Neural progenitor cell (in vitro differentiated cells): ENCODE measurements around the gene MDM4.

ENCODE experiments used
- CTCF ChIP-seq: fragments of 200-600 bp; sonication (generic); IDR thresholded peaks from 2 replicates; pipeline ENCODE4 v1.5.1; 2017; ENCODE audit warnings: antibody characterized with exemption, mild to moderate bottlenecking
- EZH2phosphoT487 ChIP-seq: fragments of 200-600 bp; sonication (generic); IDR thresholded peaks from 2 replicates; pipeline ENCODE4 v1.6.1; 2017; ENCODE audit warnings: antibody characterized with exemption

GRCh38 chr1:204513117-204513716 is 3.0 kb upstream of the MDM4 start:
- TF ChIP-seq EZH2phosphoT487 (no peak), CTCF (no peak)
